Measurements from ENCODE around the gene TAB2. TPM values are rescaled to one million over a fixed set of nuclear protein-coding genes. Genes with fewer than 3 reads are reported as not detected.

The TAB2 gene
- polyA plus RNA-seq, 2 of the 4 experiments (the other 2 are of a cell fraction), result 23.0 to 49.0 TPM

GRCh38 chr6:149286905-149287304 is 30.6 kb upstream of the TAB2 start:
- DNase-seq (ENCODE audit: low read depth in 1 of 2, low spot score in 1 of 2), result no peak
- no peak for ATAC-seq
- ChIA-PET POLR2A (no interaction called here), CTCF (no interaction called here)
- H3K9me3 ChIP-seq, result no peaks in the 10 kb centered on the region
- H3K4me2 ChIP-seq, result no peak overlapping the region; the same call in 2 of the 3 replicates
- no peak for FAIRE-seq
- no peak overlapping the region for H3K4me3 ChIP-seq
- 76% methylated on average over 6 of the region's 6 CpGs for WGBS (ENCODE audit: missing lambda C conversion rate)
- no peak for TF ChIP-seq SMC3 (IDR thresholded peaks at IDR 0.05)
- TF ChIP-seq NFE2L2 (conservative IDR thresholded peaks at IDR 0.05; ENCODE audit: low read length), result no peak
- TF ChIP-seq ATOH8 (CRISPR knock-in tag; IDR thresholded peaks at IDR 0.05; ENCODE audit: low read depth), result no peak
- TF ChIP-seq POLR2A (IDR thresholded peaks at IDR 0.05; ENCODE audit: low read length), result no peak
- TF ChIP-seq ESRRA (IDR thresholded peaks at IDR 0.05; ENCODE audit: borderline replicate concordance, low read length), result no peak
- no peak for TF ChIP-seq FOSL2 (IDR thresholded peaks at IDR 0.05)
- TF ChIP-seq FOSL2 (CRISPR knock-in tag; IDR thresholded peaks at IDR 0.05), result no peak
- TF ChIP-seq MAZ (IDR thresholded peaks at IDR 0.05; ENCODE audit: borderline replicate concordance, low read depth, low read length), result no peak
- no peak for TF ChIP-seq BHLHE40 (IDR thresholded peaks at IDR 0.05; ENCODE audit: low read depth, low read length)
- no peak for TF ChIP-seq CEBPB (IDR thresholded peaks at IDR 0.05)
- H3K4me1 ChIP-seq, result 0 out of 3 replicates have a peak, but pooled peaks cover 4% of the 10 kb centered on the region
- H3K27ac ChIP-seq, result no peak overlapping the region

GRCh38 chr6:149289192-149289781 is 28.2 kb upstream of the TAB2 start:
- CTCF ChIA-PET, result no interaction called here
- no peak for FAIRE-seq
- no peak overlapping the region for H3K4me2 ChIP-seq
- POLR2A ChIA-PET, result no interaction called here
- no peak overlapping the region for H3K4me3 ChIP-seq
- DNase-seq (ENCODE audit: low read depth in 1 of 2, low spot score in 1 of 2), result no peak
- no peak for ATAC-seq
- WGBS (ENCODE audit: missing lambda C conversion rate), result 96% methylated on average over 3 of the region's 4 CpGs
- peak overlapping the region in 1 of 2 experiments; percentile 26; a peak in 1 of 6 replicates for H3K27ac ChIP-seq
- H3K4me1 ChIP-seq, result 0 out of 3 replicates have a peak, but pooled peaks cover 4% of the 10 kb centered on the region
- no peaks in the 10 kb centered on the region for H3K9me3 ChIP-seq
- no peak for TF ChIP-seq MYC (IDR thresholded peaks at IDR 0.05; ENCODE audit: borderline replicate concordance, low read length)

- Histone ChIP-seq H3K4me2 (no peak overlapping the region), H3K9me3 (no peaks in the 10 kb centered on the region), H3K27ac (no peak overlapping the region), H3K4me1 (0 out of 3 replicates have a peak, but pooled peaks cover 4% of the 10 kb centered on the region), H3K4me3 (no peak overlapping the region)
- WGBS (ENCODE audit: missing lambda C conversion rate), result 96% methylated on average over 1 of the region's 1 CpG
- CTCF ChIA-PET, result no interaction called here
- FAIRE-seq, result no peak
- no peak for ATAC-seq
- POLR2A ChIA-PET, result no interaction called here
- TF ChIP-seq ESRRA (IDR thresholded peaks at IDR 0.05; ENCODE audit: borderline replicate concordance, low read length), result no peak
- TF ChIP-seq USF2 (IDR thresholded peaks at IDR 0.05), result no peak
- no peak for TF ChIP-seq SREBF2 (IDR thresholded peaks at IDR 0.05)
- TF ChIP-seq ATOH8 (CRISPR knock-in tag; IDR thresholded peaks at IDR 0.05; ENCODE audit: low read depth), result no peak
- no peak for TF ChIP-seq RAD21 (conservative IDR thresholded peaks at IDR 0.05 in 1 of 2, IDR thresholded peaks at IDR 0.05 in 1 of 2)
- no peak for TF ChIP-seq POLR2AphosphoS2 (conservative IDR thresholded peaks at IDR 0.05; ENCODE audit: low read length)
- DNase-seq (ENCODE audit: low read depth in 1 of 2, low spot score in 1 of 2), result no peak
Observed at GRCh38 chr6:149289966-149290365, 27.5 kb upstream of the TAB2 start.

- CTCF ChIA-PET, result no interaction called here
- FAIRE-seq (no peak), ATAC-seq (no peak), DNase-seq (ENCODE audit: low read depth in 1 of 2, low spot score in 1 of 2) (no peak)
- WGBS (ENCODE audit: missing lambda C conversion rate), result 100% methylated on average over 1 of the region's 1 CpG
- Histone ChIP-seq H3K4me1 (0 out of 3 replicates have a peak, but pooled peaks cover 2% of the 10 kb centered on the region), H3K9me3 (no peaks in the 10 kb centered on the region), H3K27ac (no peak overlapping the region), H3K4me3 (no peak overlapping the region), H3K4me2 (no peak overlapping the region)
- TF ChIP-seq SREBF2 (IDR thresholded peaks at IDR 0.05) (no peak), FOSB (CRISPR knock-in tag; IDR thresholded peaks at IDR 0.05) (no peak), ZSCAN20 (CRISPR knock-in tag; IDR thresholded peaks at IDR 0.05) (no peak), FOSL2 (IDR thresholded peaks at IDR 0.05) (no peak), FOSL2 (CRISPR knock-in tag; IDR thresholded peaks at IDR 0.05) (no peak), TFCP2L1 (CRISPR knock-in tag; IDR thresholded peaks at IDR 0.05) (no peak), RAD21 (conservative IDR thresholded peaks at IDR 0.05 in 1 of 2, IDR thresholded peaks at IDR 0.05 in 1 of 2) (no peak), HOXA7 (CRISPR knock-in tag; IDR thresholded peaks at IDR 0.05) (no peak), GATA3 (IDR thresholded peaks at IDR 0.05; ENCODE audit: borderline replicate concordance) (no peak), CHD4 (IDR thresholded peaks at IDR 0.05; ENCODE audit: borderline replicate concordance) (no peak), BCL3 (IDR thresholded peaks at IDR 0.05) (no peak), RARB (CRISPR knock-in tag; IDR thresholded peaks at IDR 0.05) (no peak), CBX2 (IDR thresholded peaks at IDR 0.05; ENCODE audit: borderline replicate concordance, low read depth) (no peak), ATOH8 (CRISPR knock-in tag; IDR thresholded peaks at IDR 0.05; ENCODE audit: low read depth) (no peak)
- POLR2A ChIA-PET, result no interaction called here
Observed at GRCh38 chr6:149293244-149293643, 24.3 kb upstream of the TAB2 start.
